GM18499 (cell line): ENCODE measurements around the gene AK8.

Experiments
- ATAC-seq: cut with Tn5 transposase; IDR thresholded peaks from one replicate; pipeline ENCODE4 v1.9.1; 2021; ENCODE audit warnings: moderate number of reproducible peaks; ENCODE audit not compliant: insufficient read depth, unreplicated experiment

The AK8 gene

DNA sequence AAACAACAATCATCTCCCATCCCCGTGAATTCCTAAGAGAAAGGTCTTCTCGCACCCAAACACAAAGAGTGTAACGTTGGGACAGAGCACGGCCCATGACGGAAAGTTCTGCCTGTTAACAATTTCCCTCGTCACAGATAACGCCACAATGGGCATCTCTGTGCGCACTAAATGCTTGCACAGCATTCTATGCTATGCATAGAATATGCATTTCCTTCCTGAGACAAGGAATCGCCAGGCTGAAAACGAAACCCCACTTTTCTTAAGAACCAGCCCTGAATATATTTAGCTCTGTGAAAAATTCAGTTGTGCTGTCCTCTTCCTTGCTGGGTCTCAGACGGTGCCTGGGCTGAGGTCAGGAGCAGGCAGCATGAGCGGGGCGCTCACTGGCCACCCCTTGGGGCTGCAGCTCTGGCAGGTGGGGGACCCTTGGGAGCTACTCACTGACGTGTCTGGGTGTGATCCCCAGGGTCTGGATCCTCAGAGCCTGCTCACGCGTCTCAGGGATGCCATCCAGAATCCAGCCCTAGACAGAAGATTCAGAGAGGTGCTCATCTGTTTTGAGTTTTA is 49.8 kb downstream of the AK8 start:
- no peak for ATAC-seq

DNA sequence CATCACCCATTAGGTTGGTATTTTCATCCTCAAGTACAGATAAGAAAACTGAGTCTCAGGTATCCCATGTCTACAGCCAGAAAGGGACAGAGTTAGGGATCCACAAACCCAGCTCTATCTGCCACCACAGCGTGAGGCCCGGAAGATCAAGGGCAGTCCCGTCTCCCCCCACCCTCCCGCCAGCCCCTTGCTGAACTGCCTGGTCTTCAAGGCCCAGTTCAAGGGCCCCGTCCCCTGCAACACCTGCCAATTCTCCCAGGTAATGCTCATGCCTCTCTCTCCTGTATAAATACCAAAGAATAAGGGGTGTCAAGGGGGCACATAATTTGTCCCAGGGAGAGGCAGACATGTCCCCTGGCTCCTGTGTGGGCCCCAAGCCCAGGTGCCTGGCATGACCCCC is 50.7 kb downstream of the AK8 start:
- ATAC-seq = no peak

- no peak for ATAC-seq
Observed at GRCh38 chr9:132826621-132827365, 51.3 kb downstream of the AK8 start.

- ATAC-seq = no peak
Observed at GRCh38 chr9:132826131-132826530, 52.0 kb downstream of the AK8 start.

DNA sequence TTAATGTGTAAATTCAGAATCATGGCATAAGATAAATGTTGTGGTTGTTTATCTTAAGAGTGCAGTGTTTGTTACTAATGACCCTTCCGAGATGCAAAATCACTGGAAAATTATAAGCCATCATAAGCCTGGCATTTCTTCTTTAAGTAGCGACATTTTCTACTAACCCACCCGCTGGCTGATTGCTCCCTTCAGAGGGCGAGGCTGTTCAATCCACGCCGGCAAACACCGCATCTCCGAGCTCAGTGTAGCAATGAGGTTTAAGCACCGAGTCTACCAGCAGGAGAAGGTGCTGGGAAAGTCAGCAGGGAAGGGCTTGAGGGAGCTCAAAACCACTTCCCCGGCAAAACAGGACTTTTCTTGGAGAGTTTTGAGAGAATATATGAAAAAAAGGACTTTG is 52.7 kb downstream of the AK8 start:
- no peak for ATAC-seq

GRCh38 chr9:132824951-132825350 is 53.1 kb downstream of the AK8 start:
- ATAC-seq = no peak

DNA sequence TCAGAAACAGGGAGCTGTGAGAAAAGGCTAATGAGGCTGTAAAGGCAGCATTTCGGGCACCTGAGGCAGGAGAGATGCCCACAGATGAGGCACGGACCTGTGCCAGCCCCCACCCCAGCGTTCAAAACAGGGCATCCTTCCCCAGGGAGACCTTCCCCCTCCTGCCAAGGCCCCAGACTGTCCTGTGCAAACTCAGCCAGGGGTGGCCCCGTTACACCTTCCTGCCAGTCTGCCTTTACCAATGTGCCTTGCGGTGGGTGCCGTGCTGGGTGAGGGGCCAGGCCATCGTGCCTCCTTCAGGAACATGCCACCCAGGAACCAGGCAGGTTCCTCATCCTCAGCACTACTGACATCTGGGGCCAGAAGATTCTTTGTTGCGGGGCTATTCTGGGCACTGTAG is 53.9 kb downstream of the AK8 start:
- no peak for ATAC-seq

GRCh38 chr9:132823370-132824145 is 54.5 kb downstream of the AK8 start:
- no peak for ATAC-seq

GRCh38 chr9:132820169-132820944 is 57.7 kb downstream of the AK8 start:
- ATAC-seq = no peak

DNA sequence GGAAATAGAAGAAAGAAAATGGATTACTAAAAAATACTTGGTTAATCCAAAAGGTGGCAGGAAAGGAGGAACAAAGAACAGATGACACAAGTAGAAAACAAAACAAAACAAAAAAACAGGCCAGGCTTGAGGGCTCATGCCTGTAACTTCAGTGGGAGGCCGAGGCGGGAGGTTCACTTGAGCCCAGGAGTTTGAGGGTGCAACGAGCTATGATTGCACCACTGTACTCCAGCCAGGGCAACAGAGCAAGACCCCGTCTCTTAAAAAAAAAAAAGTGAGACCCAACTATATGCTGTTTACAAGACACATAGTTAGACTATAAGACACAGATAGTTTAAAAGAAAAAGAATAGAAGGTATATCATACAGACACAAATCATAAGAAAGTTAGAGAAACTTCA is 59.5 kb downstream of the AK8 start:
- no peak for ATAC-seq

- ATAC-seq = no peak
Observed at GRCh38 chr9:132814937-132815336, 63.1 kb downstream of the AK8 start.

- ATAC-seq = no peak
Observed at GRCh38 chr9:132813115-132813771, 64.8 kb downstream of the AK8 start.

GRCh38 chr9:132811985-132812384 is 66.1 kb downstream of the AK8 start:
- ATAC-seq = no peak

DNA sequence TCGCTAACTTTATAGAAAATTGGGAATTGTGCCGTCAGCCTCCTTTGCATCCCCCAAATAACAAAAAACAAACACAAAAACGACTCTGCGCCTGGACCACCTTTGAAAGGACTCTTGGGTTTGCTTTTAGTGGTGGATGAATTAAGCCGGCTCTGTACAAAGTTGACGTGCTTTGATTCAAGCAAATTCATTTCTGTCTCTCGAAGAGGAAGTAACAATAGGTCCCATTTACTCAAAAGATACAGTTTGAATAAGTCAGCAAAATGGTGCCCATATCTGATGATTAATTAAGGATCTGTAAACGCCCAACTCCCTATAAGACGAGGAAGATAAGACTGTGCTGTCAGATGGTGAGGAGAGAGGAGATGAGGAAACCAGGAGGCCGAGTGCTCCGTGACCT is 67.8 kb downstream of the AK8 start:
- ATAC-seq = no peak

GRCh38 chr9:132809677-132810271 is 68.3 kb downstream of the AK8 start:
- no peak for ATAC-seq

DNA sequence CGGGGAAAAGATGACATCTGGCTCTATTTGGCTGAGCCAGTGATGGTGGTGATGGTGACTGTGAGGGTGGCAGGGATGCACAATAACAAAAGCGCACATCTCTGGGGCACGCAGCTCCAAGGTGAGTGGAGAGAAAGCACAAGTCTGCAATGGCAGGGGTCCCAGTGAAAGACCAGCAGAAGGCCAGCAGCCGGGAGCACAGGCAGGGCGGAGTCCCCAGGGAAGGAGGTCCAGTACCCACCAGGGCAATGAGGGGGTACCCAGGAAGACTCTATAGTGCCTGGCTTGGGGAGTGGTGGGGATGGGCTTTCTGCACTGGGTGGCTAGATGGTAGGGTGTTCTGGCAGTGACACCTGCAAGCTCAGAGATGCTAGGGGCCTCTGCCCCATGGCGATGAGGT is 69.4 kb downstream of the AK8 start:
- no peak for ATAC-seq

- no peak for ATAC-seq
Observed at GRCh38 chr9:132806723-132807421, 71.2 kb downstream of the AK8 start.

- ATAC-seq = no peak
Observed at GRCh38 chr9:132806306-132806705, 71.8 kb downstream of the AK8 start.

- ATAC-seq = no peak
Observed at GRCh38 chr9:132804576-132805295, 73.3 kb downstream of the AK8 start.
